Neutrophil (primary cell): ENCODE data around the gene WBP2.
A peak's percentile ranks its signal among the peaks of the same experiment; 100 is the strongest.

ENCODE experiments used
- H3K27ac ChIP-seq: fragments of 200-600 bp; sonication (generic); 2 replicates; pipeline ENCODE4 v1.5.1; 2016; ENCODE audit warnings: mild to moderate bottlenecking, moderate library complexity
- H3K27me3 ChIP-seq: fragments of 200-600 bp; sonication (generic); 2 replicates; pipeline ENCODE4 v1.6.0; 2016; ENCODE audit warnings: mild to moderate bottlenecking
- H3K36me3 ChIP-seq: fragments of 200-600 bp; sonication (generic); 2 replicates; pipeline ENCODE4 v1.5.1; 2017
- H3K4me1 ChIP-seq, 2 experiments: fragments of 200-600 bp in 1 of 2; sonication (generic) in 1 of 2; 1 replicate in 1 of 2; 2 replicates in 1 of 2; pipeline versions ENCODE4 v1.5.1 to v1.6.1; 2013 to 2016; ENCODE audit warnings: low read depth in 1 of 2, low read length in 1 of 2, mild to moderate bottlenecking in 1 of 2, moderate library complexity in 1 of 2; ENCODE audit not compliant: control insufficient read depth in 1 of 2, insufficient read depth in 1 of 2
- H3K4me3 ChIP-seq, 2 experiments: fragments of 200-600 bp in 1 of 2; sonication (generic) in 1 of 2; 1 replicate in 1 of 2; 2 replicates in 1 of 2; pipeline ENCODE4 v1.5.1; 2013 to 2016; ENCODE audit warnings: low read depth in 1 of 2, low read length in 1 of 2, mild to moderate bottlenecking in 1 of 2, moderate library complexity in 1 of 2
- H3K9me3 ChIP-seq: fragments of 200-600 bp; sonication (generic); 2 replicates; pipeline ENCODE4 v1.5.1; 2016
- CTCF ChIP-seq: fragments of 200-600 bp; sonication (generic); IDR thresholded peaks from 2 replicates; pipeline ENCODE4 v1.5.1; 2016; ENCODE audit warnings: antibody characterized with exemption

Gene WBP2

DNA sequence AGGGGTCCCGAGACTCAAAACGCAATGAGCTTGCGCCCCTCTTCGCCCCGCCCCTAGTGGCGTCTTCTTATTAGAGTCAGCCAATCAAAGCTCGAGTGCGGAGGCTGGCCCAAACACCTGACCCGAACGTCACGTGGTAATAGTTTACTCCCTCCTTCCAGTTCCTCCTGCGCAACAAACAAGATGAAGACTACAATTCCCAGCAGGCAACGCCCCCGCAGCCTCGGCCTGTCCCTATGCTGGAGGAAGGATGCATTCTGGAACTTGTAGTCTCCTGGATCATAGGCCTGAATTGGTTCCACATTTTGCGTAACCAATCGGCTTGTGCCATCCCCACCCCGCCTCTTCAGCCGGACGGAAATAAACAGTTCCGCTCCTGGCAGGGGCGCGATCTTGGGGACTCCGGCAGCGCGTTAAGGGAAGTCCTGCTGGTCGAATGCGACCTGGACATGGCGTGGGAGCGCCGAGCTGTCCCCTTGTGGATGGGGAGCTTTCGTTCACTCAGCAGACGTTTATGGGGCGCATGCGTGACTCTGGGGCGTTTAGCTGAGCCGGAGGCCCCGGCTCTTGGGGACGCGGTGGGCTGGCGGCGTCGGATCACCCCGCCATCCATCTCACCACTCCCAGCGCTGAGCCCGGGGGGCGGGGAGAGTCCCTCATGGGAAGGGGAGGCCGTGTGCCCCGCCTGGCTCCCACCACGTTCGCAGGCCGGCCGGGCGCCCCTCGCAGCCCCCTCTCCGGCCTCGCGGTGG lies at the start of gene WBP2:
Gene WBP2 (minus strand): TSS at position 26 of the 752 bp plus-strand sequence. CDS start 38 bp downstream, outside the sequence.
- peak; percentile 76 for TF ChIP-seq CTCF
- peak within 1 kb of the TSS; percentile 95 for H3K27ac ChIP-seq
- peaks cover 60 to 63% of the 10 kb centered on the region in 2 experiments for H3K4me1 ChIP-seq
- no peaks in the 10 kb centered on the region for H3K9me3 ChIP-seq
- peak within 1 kb of the TSS; percentile 80 to 86 for H3K4me3 ChIP-seq
- peaks cover 23% of the 10 kb centered on the region for H3K36me3 ChIP-seq
- H3K27me3 ChIP-seq, result no peaks in the 10 kb centered on the region

GRCh38 chr17:75902406-75902805 lies 47.3 kb upstream of the WBP2 start:
- H3K4me3 ChIP-seq, result no peak overlapping the region
- no peak for TF ChIP-seq CTCF
- H3K9me3 ChIP-seq, result no peaks in the 10 kb centered on the region
- no peaks in the 10 kb centered on the region for H3K27me3 ChIP-seq
- peaks cover 20 to 26% of the 10 kb centered on the region in 2 experiments for H3K4me1 ChIP-seq
- peaks cover 29% of the 10 kb centered on the region for H3K36me3 ChIP-seq
- H3K27ac ChIP-seq, result no peak overlapping the region

GRCh38 chr17:75901727-75902126 lies 46.6 kb upstream of the WBP2 start:
- Histone ChIP-seq H3K4me3 (no peak overlapping the region), H3K27me3 (no peaks in the 10 kb centered on the region), H3K4me1 (peaks cover 25 to 33% of the 10 kb centered on the region in 2 experiments), H3K36me3 (peaks cover 29% of the 10 kb centered on the region), H3K27ac (no peak overlapping the region), H3K9me3 (no peaks in the 10 kb centered on the region)
- TF ChIP-seq CTCF, result no peak

GRCh38 chr17:75900691-75901533 lies 45.8 kb upstream of the WBP2 start:
- no peaks in the 10 kb centered on the region for H3K9me3 ChIP-seq
- H3K4me3 ChIP-seq, result no peak overlapping the region
- TF ChIP-seq CTCF, result no peak
- H3K4me1 ChIP-seq, result peaks cover 26 to 33% of the 10 kb centered on the region in 2 experiments
- H3K36me3 ChIP-seq, result peaks cover 29% of the 10 kb centered on the region
- H3K27me3 ChIP-seq, result no peaks in the 10 kb centered on the region
- no peak overlapping the region for H3K27ac ChIP-seq

DNA sequence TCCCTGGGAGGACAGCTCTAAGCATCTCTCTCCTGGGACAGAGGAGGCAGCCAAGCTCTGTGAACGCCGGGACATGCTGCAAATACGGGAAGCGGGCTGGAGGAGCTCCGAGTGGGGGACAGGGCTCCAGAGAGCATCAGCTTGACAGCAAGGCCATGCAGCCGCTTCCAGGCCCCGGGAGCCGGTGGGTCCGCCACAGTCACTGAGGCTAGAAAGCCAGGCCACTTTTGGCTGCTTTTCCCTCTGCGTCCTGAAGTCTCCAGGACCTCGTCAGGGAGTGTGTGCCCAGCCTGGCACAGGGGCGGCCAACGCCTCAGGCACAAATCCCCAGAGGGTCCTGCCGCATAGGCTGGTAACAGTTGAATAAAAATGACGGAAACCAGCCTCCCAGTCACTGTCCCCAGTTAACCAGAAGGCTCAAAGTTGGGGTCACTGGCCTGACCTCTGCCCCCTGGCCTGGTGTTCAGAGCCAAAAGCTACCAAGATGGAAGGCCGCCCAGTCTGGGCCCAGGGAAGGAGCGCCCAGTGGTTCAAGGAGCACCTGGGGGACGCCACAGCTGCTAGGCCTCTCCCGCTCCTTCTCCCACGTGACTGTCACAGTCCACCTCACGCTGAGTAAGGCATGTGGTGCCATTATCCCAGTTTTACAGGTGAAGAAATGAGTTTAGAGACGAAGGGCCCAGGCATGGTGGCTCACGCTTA lies 44.8 kb upstream of the WBP2 start:
- Histone ChIP-seq H3K27ac (no peak overlapping the region), H3K4me3 (no peak overlapping the region), H3K9me3 (no peaks in the 10 kb centered on the region), H3K36me3 (peaks cover 29% of the 10 kb centered on the region), H3K27me3 (no peaks in the 10 kb centered on the region), H3K4me1 (peaks cover 26 to 30% of the 10 kb centered on the region in 2 experiments)
- no peak for TF ChIP-seq CTCF
